GM06990 (cell line): ENCODE data around the gene BTG2.

Experiments used
- DNase-seq: peaks from one replicate; pipeline ENCODE4 v3.0.0-alpha.2; 2011; ENCODE audit not compliant: insufficient read length; ENCODE audit errors: extremely low read depth
- H3K27me3 ChIP-seq: replicated peaks from 2 replicates; pipeline ENCODE4 v1.6.0; 2011; ENCODE audit warnings: low read length; ENCODE audit not compliant: control insufficient read depth, insufficient read depth
- H3K36me3 ChIP-seq: 2 replicates; pipeline ENCODE4 v1.5.1; 2011; ENCODE audit warnings: low read length; ENCODE audit not compliant: control insufficient read depth, insufficient read depth
- H3K4me3 ChIP-seq: replicated peaks from 2 replicates; pipeline ENCODE4 v1.5.1; 2011; ENCODE audit warnings: low read depth, mild to moderate bottlenecking, control low read depth, low read length
- TF ChIP-seq, protein P1 (sequence below): IDR thresholded peaks from 2 replicates; pipeline ENCODE4 v1.5.1; 2011; ENCODE audit warnings: low read length, control low read depth, mild to moderate bottlenecking, inconsistent platforms; ENCODE audit not compliant: insufficient read depth, poor library complexity, severe bottlenecking

Gene BTG2

DNA sequence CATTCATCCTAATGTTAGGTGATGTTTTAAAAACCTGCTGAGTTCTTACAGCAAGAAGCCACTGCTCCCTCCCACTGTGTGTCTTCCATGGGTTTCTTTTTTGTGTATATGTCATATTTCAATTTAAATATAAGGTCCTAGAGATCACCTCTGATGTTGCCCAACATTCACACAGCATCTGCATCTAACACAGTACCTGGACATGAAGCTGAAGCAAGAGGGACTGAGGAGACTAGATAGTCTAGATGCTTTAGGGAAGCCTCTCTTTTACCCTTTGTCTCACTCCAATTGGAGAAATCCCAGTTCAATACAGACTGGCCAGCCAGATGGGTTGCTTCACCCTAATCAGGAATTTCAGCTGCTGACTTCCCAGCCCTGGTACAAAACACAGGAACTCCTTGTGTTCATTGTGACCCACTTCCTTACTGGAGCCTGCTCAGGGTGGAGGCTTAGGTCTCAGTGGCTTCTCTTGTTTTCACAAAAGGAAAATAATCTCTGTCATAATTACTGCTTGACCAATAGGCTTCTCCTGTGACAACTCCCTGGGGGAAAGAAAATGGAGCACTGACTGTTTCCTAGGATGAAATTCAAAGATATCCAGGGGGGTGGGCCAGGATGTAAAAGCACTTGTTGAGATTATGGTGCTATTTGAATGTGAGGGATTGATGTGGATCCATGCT is 17.3 kb downstream of the BTG2 start:
- no peaks in the 10 kb centered on the region for H3K36me3 ChIP-seq
- DNase-seq = no peak
- no peak overlapping the region for H3K4me3 ChIP-seq
- H3K27me3 ChIP-seq = no peaks in the 10 kb centered on the region
- TF ChIP-seq, protein P1, sequence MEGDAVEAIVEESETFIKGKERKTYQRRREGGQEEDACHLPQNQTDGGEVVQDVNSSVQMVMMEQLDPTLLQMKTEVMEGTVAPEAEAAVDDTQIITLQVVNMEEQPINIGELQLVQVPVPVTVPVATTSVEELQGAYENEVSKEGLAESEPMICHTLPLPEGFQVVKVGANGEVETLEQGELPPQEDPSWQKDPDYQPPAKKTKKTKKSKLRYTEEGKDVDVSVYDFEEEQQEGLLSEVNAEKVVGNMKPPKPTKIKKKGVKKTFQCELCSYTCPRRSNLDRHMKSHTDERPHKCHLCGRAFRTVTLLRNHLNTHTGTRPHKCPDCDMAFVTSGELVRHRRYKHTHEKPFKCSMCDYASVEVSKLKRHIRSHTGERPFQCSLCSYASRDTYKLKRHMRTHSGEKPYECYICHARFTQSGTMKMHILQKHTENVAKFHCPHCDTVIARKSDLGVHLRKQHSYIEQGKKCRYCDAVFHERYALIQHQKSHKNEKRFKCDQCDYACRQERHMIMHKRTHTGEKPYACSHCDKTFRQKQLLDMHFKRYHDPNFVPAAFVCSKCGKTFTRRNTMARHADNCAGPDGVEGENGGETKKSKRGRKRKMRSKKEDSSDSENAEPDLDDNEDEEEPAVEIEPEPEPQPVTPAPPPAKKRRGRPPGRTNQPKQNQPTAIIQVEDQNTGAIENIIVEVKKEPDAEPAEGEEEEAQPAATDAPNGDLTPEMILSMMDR = no peak

DNA sequence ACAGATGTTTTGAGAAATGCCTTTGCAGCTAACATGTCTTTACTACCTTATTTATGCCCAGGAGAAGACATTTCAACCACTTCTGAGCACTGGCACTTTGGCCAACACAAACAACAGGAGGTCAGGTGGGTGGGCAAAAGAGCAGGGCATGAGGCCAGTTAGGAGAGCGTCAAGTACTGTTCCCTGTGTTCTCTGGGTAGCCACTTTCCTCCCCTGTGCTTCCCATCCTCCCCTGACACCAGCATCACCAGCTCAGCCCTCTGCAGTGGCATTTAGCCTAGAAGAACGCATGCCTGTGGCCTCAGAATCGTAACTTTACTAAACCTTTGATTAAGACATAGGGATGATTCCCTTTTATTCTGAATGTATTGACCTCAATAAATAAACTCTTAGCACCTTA is 18.3 kb downstream of the BTG2 start:
- no peak for DNase-seq
- Histone ChIP-seq H3K27me3 (no peaks in the 10 kb centered on the region), H3K36me3 (no peaks in the 10 kb centered on the region), H3K4me3 (no peak overlapping the region)
- TF ChIP-seq, protein P1 = no peak

DNA sequence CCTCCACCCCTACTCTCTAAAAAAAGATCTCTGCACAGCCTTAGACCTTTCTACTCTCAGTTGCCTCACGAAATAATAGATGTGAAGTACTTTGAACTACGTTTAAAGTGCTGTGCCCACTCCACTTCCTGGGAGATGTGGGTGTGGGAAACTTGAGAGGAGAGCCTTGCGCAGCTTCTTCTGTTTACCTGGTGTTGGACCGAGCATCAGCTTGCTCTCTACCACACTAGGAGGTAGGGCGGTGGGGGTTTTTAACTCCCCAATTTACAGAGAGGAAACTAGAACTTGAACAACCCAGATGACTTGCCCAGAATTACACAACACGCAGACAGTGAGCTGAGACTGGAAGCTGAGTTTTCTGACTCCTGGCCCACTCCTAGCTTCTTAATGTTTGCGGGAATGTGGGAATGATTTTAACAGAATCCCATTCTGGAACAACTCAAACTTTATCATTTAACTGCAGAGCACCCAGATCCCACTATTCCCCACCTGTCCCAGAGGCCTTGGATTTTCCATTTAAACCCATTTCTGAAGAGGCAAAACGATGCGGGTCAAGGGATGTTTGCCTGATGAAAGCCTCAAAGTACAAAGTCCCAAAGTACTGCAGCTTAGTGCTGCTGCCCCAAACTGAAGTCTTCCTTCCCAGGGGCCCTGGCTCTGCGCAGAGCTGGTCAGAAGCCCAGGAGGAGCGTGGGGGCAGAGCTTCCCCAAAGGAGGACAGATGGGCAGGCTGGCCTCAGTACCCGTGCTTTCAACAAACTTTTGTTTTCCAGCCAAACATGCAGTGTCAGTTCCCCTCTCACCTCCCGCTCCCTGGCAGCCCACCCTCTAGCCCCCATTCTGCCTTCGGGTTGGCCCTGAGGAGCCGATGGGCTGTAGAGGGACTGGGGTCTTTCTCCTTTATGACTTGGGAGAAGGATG is 19.0 kb downstream of the BTG2 start:
- H3K4me3 ChIP-seq = peak overlapping the region; percentile 25; the same call in 1 of the 2 replicates
- TF ChIP-seq, protein P1 = no peak
- no peak for DNase-seq
- H3K36me3 ChIP-seq = no peaks in the 10 kb centered on the region
- H3K27me3 ChIP-seq = no peaks in the 10 kb centered on the region

DNA sequence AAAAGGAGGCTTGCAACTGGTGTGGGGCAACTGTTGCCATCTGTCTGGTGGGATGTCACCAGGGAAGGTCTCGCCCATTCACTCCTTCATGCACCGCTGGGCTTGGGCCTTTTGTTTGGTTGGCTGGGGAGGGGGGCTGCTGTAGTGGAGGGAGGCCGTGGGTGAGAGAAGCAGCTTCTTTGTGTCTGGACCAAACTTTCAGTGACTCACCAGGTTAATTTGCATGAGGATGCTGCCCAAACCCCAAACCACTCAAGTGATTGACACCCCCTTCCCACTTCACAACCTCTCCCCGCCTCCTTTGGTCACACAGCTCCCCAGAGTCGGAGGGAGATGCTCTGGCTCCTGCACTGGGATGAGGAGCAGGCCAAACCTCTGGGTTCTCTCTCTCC is 19.7 kb downstream of the BTG2 start:
- peak overlapping the region; percentile 43 for H3K4me3 ChIP-seq
- no peaks in the 10 kb centered on the region for H3K27me3 ChIP-seq
- peak; percentile 83 for DNase-seq
- no peaks in the 10 kb centered on the region for H3K36me3 ChIP-seq
- TF ChIP-seq, protein P1 = no peak

DNA sequence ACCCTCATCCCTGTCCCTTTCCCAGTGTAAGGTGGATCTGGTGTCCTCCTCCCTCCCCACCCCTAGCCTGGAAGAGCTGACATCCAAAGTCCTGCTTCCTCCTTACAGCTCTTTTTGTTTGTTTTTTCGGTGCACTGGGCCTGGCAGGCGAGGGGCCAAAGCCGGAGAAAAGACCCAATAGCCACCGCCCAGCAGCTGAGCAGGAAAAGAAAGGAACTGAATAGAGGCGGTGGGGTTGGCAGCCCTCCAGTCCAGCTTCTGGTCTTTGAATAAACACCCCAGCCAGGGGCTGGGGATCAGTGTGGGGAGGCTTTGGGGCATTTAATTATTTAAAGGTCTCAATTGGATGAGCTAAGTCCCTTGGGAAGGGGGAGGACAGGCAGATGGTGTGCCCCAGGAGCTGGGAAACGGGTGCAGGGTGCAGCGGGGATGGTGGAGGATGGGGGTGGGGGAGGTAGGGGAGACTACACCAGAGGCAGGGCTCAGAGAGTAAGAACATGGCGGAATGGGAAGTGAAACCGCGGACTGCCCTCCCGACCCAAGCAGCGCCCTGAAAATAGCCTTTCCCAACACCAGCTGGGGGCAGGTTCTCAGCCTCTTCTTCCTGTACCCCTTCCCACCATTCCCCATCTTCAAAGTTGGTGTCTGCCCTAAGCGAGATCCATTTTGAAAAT is 20.2 kb downstream of the BTG2 start:
- peak; percentile 75 for DNase-seq
- Histone ChIP-seq H3K36me3 (no peaks in the 10 kb centered on the region), H3K4me3 (peak overlapping the region; percentile 43), H3K27me3 (no peaks in the 10 kb centered on the region)
- TF ChIP-seq, protein P1 = no peak
